HT-29 (cell line): ENCODE results near the gene LLGL1. TPM values are rescaled to one million over a fixed set of nuclear protein-coding genes. Genes with fewer than 3 reads are reported as not detected.
A peak's percentile ranks its signal among the peaks of the same experiment; 100 is the strongest.
"Not testable (repeated sequence)": the region's sequence is repeated elsewhere in the genome, so short reads cannot be mapped to it uniquely, and the experiment has no call there.

ENCODE experiments used
- DNase-seq: peaks from one replicate; pipeline ENCODE4 v3.0.0-alpha.2; 2015; ENCODE audit warnings: low spot score
- total RNA-seq: library from RNA; depleted of rRNA; stranded (reverse); fragments of >200 nt; shearing (Covaris generic); gene quantifications from 2 replicates; pipeline ENCODE4 v1.2.3, GENCODE V29; 2014

LLGL1 gene
- total RNA-seq, 1 experiment from 2014 or later, result 33.2 TPM

DNA sequence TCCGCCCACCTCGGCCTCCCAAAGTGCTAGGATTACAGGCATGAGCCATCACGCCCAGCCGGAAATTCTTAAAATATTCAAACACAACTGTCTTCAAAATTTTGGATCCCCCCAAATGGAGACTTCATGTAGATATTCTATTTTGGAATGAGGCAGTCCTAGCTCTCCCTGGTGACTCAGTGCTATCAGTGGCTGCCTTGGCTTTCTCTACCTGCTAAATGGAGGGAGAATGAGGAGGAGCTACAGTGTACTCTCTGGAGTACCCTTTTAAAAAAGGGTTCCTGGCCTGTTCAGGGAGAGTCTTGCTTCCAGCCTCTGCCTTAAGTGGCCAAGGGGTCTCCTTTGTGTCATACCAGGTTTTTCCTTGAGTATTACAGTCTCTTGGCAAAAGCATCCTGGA, 31.0 kb upstream of the LLGL1 start:
- no peak for DNase-seq

DNA sequence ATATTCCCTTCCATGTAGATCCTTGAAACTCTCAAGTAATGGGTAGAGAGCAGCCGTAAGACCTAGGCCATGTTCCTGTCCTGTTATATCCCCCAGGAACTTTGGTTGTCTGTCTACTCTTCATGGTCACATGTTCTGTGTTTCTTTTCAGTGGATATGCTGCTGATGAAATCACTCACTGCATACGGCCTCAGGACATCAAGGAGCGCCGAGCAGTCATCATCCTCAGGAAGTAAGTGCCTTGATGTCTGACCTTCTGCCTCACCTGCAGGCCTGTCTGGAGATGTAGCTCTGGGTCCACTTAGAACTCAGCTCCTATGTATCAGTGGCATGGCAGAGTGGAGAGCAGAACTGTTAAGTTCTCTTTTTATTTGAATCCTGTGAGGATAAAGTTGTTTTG, 30.6 kb upstream of the LLGL1 start:
- DNase-seq, result no peak

DNA sequence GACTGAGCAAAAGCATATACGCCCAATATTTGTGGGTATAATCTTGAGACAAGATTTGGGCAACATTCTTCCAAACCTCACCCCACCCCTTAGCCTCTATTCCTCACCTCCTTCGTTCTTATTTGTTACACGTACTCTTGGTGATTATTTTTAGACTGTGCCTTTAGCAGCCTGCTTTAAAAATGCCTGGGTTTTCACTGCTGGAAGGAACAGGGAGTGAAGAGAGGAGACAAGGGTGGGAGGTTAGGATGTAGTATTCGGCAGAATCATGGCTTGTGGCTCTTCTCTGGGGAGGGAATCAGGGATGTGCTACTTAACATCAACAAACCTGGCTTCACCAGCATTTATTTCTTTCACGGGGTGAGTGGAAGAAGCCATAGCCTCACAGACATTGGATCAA, 30.2 kb upstream of the LLGL1 start:
- no peak for DNase-seq

DNA sequence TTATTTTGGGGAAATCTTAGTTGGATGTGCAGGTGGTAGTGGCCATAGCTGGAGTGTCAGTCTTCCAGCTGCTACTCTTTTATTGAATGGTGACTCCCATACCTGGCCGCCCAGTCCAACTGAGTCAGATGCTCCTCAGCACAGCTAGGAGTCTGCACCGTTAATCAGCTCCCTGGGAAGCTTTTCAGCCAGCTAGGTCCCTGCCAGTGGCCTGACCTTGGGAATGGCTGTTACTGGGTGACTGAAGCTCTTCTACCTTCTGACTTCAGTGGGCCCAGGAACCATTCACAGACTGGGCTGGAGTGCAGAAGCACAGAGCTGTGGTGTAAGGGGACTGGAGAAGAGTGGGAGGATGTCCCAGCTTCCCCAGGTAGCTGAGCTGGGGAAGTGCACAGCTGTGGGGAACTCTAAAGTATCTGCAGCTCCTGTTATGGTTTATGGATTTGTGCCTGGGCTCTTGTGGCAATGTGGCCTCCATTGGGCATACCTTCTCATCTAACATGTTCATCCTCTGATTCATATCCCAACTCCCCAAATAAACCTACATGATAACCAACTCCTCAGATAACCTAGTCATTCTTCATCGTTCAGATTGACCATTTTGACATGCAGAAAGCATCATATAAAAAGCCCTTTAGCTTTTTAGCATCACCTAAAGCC, 27.8 kb upstream of the LLGL1 start:
- DNase-seq, result no peak

DNA sequence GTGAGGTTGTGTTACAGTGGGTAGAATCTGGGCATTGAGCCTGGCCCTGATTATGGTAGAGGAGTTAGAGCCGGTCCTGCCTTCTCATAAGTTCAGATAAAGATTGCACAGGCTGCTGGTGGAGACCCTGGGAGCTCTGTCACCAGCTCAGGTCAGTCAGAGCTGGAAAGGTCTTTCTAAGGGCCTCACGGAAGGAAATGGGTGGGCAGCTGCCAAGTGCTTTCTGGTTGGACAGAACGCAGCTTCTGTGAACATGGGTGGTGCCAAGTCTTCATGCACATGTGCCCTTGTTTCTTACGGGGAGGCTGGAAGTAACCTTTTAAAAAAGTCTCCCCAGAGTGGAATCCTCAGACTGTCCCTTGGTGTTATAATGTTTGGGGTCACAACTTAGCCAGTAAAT, 26.9 kb upstream of the LLGL1 start:
- DNase-seq, result no peak

DNA sequence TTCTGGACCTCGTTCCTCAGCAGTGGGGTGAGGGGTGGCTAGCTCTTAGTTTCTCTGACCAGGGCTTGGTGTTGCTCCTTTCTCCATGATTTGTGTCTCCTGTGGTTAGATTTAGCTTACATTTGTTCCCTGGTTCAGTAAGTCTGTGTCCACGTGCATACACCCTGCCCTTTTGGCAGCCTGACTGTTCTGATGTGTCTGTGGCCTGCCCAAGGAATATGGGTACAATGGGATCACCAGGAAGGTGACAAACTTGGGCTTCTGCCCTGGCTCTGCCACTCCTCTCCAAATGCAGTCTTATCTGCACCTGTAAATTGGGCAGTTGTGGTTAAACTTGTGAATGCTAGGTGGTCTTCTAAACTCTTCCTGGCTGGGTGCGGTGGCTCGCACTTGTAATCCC, 24.3 kb upstream of the LLGL1 start:
- DNase-seq, result no peak

DNA sequence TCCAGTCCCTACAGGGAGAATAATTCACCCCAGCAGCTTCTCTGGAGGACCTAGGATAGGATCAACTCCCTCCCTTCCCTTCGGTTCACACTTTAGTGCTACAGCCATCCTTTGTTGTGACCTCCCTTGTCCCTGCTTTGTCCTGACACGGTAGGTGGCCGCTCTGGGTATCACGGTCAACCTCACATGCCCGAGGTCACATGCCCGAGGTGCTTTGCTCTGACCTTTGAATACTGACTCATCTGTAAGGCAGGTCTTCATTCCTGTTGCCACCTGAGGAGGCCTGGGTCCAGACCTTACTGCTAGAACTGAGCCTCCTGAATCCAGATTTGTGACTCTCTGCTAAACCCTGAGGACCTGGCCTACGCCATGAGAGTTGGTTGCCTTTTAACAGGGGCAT, 22.1 kb upstream of the LLGL1 start:
- DNase-seq, result no peak

DNA sequence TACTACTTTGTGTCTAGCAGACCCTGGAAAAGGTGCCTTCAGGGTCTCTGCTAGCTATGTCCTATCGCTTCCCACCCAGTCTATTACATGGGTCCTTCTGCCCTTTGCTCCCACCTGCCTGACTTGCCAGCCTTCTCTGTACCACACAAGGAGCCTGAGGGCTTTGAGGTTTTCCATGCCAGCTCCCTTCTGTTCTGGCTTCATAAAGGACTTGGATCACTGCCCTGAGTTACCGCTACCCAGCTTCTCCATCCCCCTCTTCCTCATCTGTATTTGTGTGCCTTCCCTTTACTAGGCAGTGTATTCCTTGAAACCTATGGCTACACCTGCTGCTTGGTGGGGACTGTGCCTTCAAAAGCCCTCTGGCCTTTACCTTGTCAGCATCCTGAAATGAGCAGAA, 19.6 kb upstream of the LLGL1 start:
- DNase-seq, result no peak

DNA sequence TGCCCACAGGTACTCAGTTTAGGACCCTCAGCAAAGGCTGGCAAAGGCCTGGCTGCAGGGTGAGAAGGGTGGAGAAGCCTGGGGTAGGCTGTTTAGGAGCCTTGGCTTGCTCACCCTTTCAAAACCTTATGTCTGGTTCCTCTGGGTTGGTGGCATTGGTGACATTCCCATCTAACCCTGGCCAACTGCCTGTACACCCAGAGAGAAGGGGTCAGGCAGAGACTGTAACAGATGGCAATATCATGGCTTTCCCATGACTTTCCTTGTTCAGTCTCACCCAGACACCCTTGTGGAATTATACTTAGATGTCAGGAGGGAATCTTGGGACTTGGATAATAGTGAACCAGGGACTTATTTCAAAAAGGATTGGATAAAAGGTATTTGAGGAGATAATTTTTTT, 18.5 kb upstream of the LLGL1 start:
- no peak for DNase-seq

DNA sequence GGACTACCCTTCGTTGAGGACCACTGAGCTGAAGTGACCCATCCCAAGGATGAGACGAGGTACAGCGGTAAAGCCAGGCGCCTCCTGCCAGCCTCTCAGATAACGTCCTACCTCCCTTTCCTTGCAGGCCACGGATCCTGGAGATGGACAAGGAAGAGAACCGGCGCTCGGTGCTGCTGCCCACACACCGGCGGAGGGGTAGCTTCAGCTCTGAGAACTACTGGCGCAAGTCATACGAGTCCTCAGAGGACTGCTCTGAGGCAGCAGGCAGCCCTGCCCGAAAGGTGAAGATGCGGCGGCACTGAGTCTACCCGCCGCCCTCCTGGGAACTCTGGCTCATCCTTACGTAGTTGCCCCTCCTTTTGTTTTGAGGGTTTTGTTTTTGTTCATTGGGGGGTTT, 17.3 kb upstream of the LLGL1 start:
- DNase-seq, result no peak

DNA sequence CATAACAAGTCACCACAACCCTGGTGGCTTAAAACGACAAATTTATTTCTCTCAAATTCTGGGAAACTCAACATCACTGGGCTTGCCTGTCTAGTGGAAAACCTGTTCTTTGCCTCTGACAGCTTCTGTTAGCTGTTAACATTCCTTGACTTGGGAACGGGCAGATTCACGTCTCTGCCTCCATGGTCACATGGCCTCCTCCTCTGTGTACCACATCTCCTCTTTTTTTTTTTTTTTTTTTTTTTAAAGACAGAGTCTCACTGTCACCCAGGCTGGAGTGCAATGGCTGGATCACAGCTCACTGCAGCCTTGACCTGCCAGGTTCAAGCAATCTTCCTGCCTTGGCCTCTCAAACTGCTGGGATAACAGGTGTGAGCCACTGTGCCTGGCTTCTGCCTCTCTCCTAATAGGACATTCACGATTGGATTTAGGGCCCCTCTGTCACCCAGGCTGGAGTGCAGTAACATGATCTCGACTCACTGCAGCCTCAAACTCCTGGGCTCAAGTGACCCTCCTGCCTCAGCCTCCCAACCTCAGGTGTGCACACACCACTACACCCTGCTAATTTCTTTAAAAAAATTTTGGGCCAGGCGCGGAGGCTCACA, 11.7 kb upstream of the LLGL1 start:
- no peak for DNase-seq

DNA sequence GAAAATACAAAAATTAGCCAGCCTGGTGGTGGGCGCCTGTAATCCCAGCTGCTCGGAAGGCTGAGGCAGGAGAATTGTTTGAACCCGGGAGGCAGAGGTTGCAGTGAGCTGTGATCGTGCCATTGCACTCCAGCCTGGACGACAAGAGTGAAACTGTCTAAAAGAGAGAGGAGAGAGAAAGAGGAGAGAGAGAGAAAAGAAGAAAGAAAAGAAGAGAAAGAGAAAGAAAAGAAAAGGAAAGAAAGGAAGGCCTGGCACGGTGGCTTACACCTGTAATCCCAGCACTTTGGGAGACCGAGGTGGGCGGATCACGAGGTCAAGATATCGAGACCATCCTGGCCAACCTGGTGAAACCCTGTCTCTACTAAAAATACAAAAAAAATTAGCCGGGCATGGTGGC, 8.5 kb upstream of the LLGL1 start:
- DNase-seq, result not testable (repeated sequence)

DNA sequence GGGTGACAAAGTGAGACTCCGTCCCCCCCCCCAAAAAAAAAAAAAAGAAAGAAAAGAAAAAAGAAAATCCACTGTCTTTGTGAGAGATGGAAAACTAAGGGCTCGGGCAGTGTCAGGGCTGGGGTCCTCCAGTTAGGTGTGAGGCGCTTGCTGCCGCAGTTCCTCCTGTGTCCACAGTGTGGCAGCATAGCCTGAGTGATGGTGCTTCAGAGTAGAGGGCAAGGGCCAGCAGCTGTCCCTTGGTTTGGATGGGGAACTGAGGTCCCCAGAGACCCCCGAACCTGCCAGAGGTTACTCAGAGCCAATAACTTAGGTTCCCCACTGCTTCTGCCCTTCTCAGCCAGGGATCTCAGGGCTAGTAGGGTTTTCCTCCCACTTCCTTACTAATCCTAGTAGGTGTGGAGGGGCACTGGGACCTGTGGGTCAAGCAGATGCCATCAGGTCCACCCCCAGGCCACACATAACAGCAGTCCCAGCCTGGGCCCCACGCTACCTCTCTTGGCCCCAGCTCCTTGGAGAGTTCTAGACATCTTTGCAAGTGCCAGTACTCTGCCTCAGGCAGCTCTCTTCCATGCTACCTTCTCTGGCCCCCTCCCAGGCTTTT, 7.9 kb upstream of the LLGL1 start:
- peak; percentile 62 for DNase-seq

DNA sequence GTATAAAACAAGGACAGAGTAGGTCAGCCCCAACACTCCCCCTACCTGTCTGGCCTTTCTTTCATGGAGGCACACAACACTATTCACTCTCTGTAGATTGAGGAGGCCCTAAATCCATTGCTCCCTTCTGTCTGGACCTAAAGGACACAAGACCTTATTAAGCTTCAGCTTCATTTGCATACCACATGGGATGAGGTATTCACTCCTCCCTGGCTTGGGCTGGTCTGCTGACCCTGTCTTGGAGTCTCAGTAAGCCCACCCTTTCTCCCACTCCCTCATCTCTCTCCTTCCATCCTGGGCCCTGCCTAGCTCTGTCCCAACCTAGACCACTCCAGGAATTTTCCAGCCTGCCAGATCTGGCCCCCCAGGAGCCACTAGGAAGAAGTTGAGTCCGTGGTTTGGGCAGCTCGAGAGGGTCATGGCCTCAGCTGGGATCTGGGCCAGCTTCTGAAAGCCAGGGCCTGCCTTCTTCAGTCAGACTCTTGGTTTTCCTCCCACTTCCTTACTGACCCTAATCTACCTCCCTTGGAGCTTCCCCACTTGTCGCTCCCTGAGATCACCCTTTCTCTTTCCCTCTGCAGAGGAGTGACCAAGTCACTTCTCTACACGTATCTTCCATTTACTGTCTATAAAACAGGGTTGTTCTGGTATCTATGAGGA, 6.5 kb upstream of the LLGL1 start:
- no peak for DNase-seq

DNA sequence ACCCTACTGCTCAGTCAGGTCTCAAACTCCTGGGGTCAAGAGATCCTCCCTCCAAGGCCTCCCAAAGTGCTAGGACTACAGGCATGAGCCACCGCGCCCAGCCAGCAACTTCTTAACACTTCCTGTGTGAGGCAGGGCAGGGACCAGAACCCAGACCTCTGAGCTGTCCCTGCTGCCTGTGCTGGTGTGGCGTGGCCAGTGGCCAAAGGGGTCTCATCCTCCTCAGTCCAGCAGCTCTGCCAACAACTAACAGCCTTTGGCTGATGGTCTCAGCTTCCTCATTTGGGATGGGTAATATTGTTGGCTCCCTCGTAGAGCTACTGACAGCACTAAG, 1.4 kb upstream of the LLGL1 start:
- DNase-seq, result no peak

DNA sequence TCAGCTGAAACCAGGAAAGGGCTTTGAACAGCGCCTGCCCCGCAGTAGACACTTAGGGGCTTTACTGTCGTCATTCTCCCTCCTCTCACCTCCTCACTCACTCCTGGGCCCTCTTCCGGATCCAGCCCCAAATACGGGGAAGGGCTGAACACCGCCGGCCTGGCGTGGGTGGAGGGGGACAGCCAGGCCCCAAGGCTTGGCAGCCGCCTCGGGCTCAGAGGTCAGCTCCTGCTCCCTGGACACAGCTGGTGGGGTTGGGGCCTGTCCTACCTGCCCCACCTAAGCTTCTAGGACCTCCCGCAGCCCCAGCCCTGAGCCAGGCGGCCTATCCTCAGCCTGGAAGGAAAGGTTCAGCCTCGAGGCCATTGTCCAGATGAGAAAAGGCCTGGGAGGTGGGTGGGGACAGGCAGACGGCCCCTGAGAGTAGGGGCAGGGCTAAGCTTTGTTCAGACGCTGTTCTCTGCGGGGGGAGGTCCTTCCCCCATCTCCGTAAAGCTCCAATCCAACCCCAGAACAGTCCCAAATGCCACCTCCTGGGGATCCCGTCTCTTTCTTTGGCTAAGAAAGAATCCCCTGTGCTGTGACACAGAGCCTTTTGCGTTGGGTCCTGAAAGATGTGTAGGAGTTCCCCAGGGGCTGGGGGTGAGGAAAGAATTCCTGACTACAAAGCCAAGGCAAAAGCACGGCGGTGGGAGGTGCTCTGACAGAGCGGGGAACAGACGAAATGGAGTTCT, 881 bp upstream of the LLGL1 start:
- no peak for DNase-seq

DNA sequence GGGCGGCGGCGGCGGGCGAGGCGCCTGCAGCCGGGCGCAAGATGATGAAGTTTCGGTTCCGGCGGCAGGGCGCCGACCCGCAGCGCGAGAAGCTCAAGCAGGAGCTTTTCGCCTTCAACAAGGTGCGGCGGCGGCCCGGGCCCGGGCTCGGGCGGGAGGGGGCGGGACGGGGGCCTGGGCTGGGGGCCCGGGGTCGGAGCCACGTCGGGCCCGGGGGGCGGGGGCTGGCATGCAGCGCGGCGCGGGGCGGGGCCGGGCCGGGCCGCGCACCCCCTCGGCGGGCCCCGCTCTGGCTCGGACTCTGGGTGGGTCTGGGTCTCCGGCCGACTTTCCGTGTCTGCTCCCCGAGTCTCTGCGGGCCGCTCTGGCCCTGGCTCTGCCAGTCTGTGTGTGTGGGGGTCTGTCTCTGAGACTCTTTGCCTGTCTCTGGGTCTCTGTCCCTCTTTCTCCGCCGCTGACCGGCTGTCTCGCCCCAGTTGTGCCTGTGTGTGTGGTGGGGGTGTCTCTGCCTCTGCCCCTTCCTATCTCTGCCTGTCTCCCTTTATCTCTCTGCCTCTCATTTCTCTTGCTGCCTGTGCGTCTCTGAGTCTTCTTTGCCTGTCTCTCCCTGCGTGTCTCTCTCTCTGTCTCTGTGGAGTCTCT, 328 bp downstream of the LLGL1 start:
- DNase-seq, result no peak

DNA sequence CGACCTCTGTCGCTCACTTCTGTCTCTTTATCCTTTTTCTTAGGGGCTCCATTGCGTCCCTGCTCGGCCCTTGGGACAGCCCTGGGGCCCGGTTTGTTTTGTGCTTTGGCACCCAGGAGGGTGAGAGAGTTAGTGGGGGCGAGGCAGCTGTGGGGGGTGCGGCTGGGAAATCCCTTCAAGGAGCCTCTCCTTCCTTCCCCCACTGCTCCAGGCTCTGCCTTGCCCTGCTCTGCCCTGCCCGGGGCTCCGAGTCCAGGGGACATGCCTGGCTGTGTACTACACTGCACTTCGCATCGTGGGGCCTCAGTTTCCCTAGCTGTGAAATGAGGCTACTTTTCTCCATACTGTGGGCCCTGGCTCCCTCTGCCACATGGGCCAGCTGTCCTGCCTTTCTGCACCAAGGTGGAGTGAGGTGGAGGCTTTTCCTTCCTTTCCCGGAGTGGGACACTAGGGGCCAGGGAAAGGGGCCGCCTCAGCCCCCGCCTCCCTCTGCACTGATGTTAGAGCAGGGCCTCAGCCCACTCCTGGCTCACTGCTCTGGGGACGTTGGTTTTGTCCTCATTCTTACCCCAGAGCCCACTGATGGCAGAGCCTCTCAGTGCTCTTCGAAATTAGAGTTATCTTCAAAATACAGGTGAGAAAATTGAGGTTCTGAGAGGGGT, 980 bp downstream of the LLGL1 start:
- DNase-seq, result no peak

DNA sequence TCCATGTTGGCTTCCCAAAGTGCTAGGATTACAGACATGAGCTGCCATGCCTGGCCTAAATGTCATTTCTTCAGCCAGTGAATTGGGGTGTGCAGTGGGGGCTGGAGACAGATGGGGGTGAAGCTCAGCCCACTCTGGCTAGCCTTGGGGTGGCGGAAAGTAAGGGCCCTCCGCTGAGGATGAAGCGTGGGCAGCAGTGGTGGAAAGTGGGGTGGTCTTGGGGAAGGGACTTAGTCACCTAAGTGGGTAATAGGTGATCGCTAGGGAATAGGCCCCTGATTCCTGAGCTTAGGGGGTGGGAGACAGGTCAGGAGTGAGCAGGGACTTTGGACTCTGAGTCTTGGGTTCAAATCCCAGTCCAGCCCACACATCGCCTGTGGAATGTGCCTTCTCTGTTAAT, 2.2 kb downstream of the LLGL1 start:
- no peak for DNase-seq

DNA sequence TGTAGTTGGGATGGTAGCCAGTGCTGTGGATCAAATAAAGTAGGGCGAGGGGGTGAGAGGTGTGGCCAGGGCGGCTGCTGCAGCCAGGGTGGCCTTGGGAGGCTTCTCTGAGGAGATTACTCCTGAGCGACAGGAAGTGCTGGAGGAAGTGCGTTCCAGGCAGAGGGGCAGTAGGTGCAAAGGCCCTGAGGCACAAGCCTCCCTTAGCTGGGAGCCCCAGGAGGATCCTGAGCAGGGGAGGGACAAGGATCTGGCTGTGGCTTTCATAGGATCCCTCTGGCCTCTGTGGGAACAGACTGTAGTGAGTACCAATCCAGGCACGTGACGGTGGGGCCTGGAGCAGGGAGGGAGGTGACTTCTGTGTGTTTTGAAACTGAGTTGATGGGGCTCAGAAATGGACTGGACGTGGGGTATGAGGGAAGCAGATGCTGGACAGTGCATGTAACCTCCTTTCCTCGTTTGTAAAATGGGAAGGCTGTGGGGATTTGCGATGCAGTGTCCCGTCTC, 2.8 kb downstream of the LLGL1 start:
- DNase-seq, result no peak

DNA sequence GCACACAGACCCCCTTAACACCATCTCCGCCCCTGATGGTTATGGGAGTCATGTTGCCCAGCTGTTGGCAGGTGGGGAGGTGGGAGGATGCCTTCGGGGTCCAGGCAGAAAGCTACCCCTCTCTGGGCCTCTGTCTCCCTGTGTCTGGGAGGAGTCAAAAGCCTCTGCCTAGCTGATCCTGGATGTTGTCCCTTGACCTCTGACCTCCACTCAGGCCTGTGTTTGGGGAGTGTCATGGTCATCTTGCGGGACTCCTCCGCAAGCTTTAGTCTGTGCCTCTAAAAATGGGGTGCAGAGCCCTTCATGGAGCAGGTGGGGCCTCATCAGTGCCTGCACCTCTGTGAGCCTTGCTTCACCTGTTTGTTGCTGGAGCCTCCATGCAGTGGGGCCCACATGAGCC, 3.8 kb downstream of the LLGL1 start:
- DNase-seq, result no peak
